IPS-18a (cell line): ENCODE results near the gene CAMSAP2.

Source experiments
- H3K27ac ChIP-seq: one replicate; pipeline ENCODE4 v1.5.1; 2013; ENCODE audit warnings: low read length
- H3K27me3 ChIP-seq: one replicate; pipeline ENCODE4 v1.6.1; 2013; ENCODE audit warnings: mild to moderate bottlenecking, low read length; ENCODE audit not compliant: control insufficient read depth, insufficient read depth
- H3K36me3 ChIP-seq: one replicate; pipeline ENCODE4 v1.6.1; 2013; ENCODE audit warnings: low read depth, low read length; ENCODE audit not compliant: control insufficient read depth
- H3K4me1 ChIP-seq: one replicate; pipeline ENCODE4 v1.6.1; 2013; ENCODE audit warnings: low read depth, low read length; ENCODE audit not compliant: control insufficient read depth
- H3K4me3 ChIP-seq: one replicate; pipeline ENCODE4 v1.5.1; 2013; ENCODE audit warnings: low read length
- H3K9ac ChIP-seq: one replicate; pipeline ENCODE4 v1.6.1; 2013; ENCODE audit warnings: mild to moderate bottlenecking, low read length, moderate library complexity
- H3K9me3 ChIP-seq: one replicate; pipeline ENCODE4 v1.6.1; 2013; ENCODE audit warnings: low read depth, low read length; ENCODE audit not compliant: control insufficient read depth

CAMSAP2 gene

DNA sequence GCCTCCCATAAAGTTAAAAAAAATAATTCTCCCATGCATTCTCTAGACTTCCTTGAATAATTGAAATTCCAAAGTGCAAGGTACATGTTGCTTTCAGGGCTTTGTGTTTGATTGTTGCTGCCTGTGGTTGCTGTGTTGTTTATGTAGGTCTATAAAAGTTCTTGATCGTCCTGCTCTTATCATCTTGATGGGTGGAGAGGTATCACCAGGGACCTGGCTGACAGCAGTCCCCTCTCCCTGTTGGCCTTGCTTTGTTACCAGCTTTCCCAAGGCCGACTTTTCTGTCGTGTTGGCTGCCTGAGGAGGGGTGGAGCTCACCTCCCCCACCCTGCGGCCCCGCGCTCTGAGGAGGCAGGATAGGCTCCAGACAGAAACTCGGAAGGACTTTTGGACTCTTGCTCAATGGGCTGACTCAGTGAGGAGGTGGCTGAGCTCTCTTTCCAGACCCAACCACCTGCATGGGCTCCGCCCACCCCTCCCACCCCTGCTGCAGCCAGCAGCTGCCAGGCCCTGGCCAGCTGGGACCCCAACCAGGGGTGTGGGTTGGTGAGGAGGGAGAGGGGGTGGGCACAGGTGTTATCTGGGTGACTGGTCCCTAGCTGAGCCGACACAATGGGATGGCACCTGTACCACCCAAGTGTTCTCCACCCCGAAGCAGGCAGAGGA is 158.0 kb downstream of the CAMSAP2 start:
- H3K27ac ChIP-seq: no peak overlapping the region
- no peaks in the 10 kb centered on the region for H3K9me3 ChIP-seq
- peaks cover 45% of the 10 kb centered on the region for H3K4me1 ChIP-seq
- no peaks in the 10 kb centered on the region for H3K27me3 ChIP-seq
- no peak overlapping the region for H3K9ac ChIP-seq
- peaks cover 33% of the 10 kb centered on the region for H3K36me3 ChIP-seq
- no peak overlapping the region for H3K4me3 ChIP-seq

- Histone ChIP-seq H3K4me1 (peaks cover 45% of the 10 kb centered on the region), H3K36me3 (peaks cover 38% of the 10 kb centered on the region), H3K9ac (no peak overlapping the region), H3K27ac (no peak overlapping the region), H3K27me3 (no peaks in the 10 kb centered on the region), H3K4me3 (no peak overlapping the region), H3K9me3 (no peaks in the 10 kb centered on the region)
Measured at GRCh38 chr1:200897259-200897658, 158.6 kb downstream of the CAMSAP2 start.

DNA sequence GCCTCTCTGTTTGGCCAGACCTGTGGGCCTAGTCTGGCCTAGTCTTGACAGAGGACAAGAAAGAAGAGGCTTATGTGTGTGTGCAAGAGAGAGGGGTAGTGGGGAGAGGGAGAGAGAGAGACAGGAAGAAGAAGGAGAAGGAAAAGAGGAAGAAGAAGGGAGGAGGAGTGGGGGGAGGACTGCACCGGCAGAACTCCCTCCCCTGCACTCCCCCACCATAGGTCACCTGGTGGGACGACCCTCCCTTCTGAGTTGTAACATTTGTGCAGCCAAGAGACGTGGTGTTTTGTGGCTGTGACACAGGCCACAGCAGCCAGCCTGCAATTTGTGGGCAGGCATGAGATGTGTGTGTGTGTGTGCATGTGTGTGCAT is 160.3 kb downstream of the CAMSAP2 start:
- Histone ChIP-seq H3K4me1 (peaks cover 30% of the 10 kb centered on the region), H3K4me3 (no peak overlapping the region), H3K9ac (no peak overlapping the region), H3K36me3 (peaks cover 45% of the 10 kb centered on the region), H3K27ac (no peak overlapping the region), H3K9me3 (no peaks in the 10 kb centered on the region), H3K27me3 (no peaks in the 10 kb centered on the region)

- H3K9ac ChIP-seq: no peak overlapping the region
- no peaks in the 10 kb centered on the region for H3K9me3 ChIP-seq
- H3K36me3 ChIP-seq: peaks cover 49% of the 10 kb centered on the region
- no peak overlapping the region for H3K27ac ChIP-seq
- H3K4me3 ChIP-seq: no peak overlapping the region
- H3K4me1 ChIP-seq: peaks cover 25% of the 10 kb centered on the region
- no peaks in the 10 kb centered on the region for H3K27me3 ChIP-seq
Measured at GRCh38 chr1:200899451-200899915, 160.8 kb downstream of the CAMSAP2 start.

DNA sequence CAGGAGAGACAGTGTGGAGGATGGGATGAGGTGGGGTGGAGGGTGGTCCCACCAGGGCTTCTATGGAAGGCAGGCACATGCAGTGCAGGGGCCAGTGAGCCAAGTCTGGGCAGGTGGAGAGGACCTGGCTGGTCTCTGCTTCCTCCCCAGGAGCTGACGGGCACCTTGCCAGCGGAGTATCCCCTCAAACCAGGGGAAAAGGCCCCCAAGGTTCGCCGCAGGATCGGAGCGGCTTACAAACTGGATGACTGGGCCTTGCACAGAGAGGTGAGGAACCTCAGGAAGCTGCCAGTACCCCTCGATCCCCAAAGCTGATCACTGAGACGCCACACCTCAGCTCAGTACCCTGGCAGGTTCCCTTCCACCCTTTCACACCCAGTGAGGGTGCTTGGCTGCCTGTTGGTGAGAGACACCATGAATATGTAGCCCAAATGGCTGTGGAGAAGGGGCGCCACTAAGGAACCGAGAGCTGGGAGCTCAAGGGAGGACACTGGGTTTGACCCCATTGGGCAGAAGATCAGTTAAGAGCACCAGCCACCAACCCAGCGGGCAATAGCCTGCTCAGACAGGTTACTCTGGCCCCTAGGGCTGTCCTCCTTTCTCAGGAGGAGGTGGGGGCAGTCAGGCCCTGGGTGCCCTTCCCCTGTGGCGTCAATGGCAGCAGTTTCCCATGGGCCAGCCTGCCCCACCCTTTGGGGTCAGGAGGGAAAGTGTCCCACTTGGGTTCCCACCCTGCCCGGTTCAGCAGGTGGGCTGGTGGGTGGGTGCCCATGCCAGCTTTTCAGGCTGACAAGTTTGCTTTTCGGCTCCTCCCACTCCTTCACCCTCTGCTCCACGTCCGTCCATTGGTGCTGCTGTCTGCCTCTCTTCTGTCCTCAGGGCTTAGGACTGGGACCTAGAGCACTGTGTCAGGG is 161.5 kb downstream of the CAMSAP2 start:
- no peaks in the 10 kb centered on the region for H3K9me3 ChIP-seq
- no peak overlapping the region for H3K27ac ChIP-seq
- H3K4me1 ChIP-seq: peaks cover 18% of the 10 kb centered on the region
- H3K36me3 ChIP-seq: peaks cover 49% of the 10 kb centered on the region
- no peaks in the 10 kb centered on the region for H3K27me3 ChIP-seq
- no peak overlapping the region for H3K9ac ChIP-seq
- no peak overlapping the region for H3K4me3 ChIP-seq

DNA sequence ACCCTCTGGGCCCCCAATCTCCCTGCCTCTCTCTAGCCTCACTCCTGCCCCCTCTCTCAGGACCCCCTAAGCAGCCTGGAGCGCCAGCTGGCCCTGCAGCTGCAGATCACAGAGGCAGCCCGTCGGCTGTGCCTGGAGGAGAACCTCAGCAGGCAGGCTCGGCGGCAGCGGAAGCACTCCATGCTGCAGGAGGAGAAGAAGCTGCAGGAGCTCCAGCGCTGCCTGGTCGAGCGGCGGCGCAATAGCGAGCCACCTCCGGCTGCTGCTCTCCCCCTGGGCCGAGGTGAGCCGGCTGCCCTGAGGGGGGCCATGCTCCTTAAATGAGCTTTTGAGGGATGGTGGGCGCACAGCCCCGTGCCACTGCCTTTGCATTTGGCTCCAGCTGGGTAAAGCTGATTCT is 162.2 kb downstream of the CAMSAP2 start:
- Histone ChIP-seq H3K4me1 (peaks cover 11% of the 10 kb centered on the region), H3K9ac (no peak overlapping the region), H3K4me3 (no peak overlapping the region), H3K27ac (no peak overlapping the region), H3K36me3 (peaks cover 54% of the 10 kb centered on the region), H3K27me3 (no peaks in the 10 kb centered on the region), H3K9me3 (no peaks in the 10 kb centered on the region)

GRCh38 chr1:200901350-200901749 is 162.7 kb downstream of the CAMSAP2 start:
- H3K27me3 ChIP-seq: no peaks in the 10 kb centered on the region
- H3K9me3 ChIP-seq: no peaks in the 10 kb centered on the region
- no peak overlapping the region for H3K9ac ChIP-seq
- no peak overlapping the region for H3K4me3 ChIP-seq
- peaks cover 10% of the 10 kb centered on the region for H3K4me1 ChIP-seq
- no peak overlapping the region for H3K27ac ChIP-seq
- peaks cover 54% of the 10 kb centered on the region for H3K36me3 ChIP-seq

- Histone ChIP-seq H3K27me3 (no peaks in the 10 kb centered on the region), H3K9ac (no peak overlapping the region), H3K27ac (no peak overlapping the region), H3K36me3 (peaks cover 60% of the 10 kb centered on the region), H3K9me3 (no peaks in the 10 kb centered on the region), H3K4me3 (no peak overlapping the region), H3K4me1 (peaks cover 5% of the 10 kb centered on the region)
Measured at GRCh38 chr1:200901796-200902444, 163.2 kb downstream of the CAMSAP2 start.

GRCh38 chr1:200903793-200904192 is 165.1 kb downstream of the CAMSAP2 start:
- Histone ChIP-seq H3K4me1 (no peaks in the 10 kb centered on the region), H3K4me3 (no peak overlapping the region), H3K9ac (no peak overlapping the region), H3K9me3 (no peaks in the 10 kb centered on the region), H3K27ac (no peak overlapping the region), H3K36me3 (peaks cover 67% of the 10 kb centered on the region), H3K27me3 (no peaks in the 10 kb centered on the region)

GRCh38 chr1:200904772-200905171 is 166.1 kb downstream of the CAMSAP2 start:
- Histone ChIP-seq H3K4me3 (no peak overlapping the region), H3K4me1 (no peaks in the 10 kb centered on the region), H3K9ac (no peak overlapping the region), H3K27me3 (no peaks in the 10 kb centered on the region), H3K36me3 (peaks cover 68% of the 10 kb centered on the region), H3K27ac (no peak overlapping the region), H3K9me3 (no peaks in the 10 kb centered on the region)

- H3K36me3 ChIP-seq: peaks cover 68% of the 10 kb centered on the region
- H3K27me3 ChIP-seq: no peaks in the 10 kb centered on the region
- no peak overlapping the region for H3K4me3 ChIP-seq
- no peaks in the 10 kb centered on the region for H3K9me3 ChIP-seq
- H3K9ac ChIP-seq: no peak overlapping the region
- H3K27ac ChIP-seq: no peak overlapping the region
- H3K4me1 ChIP-seq: no peaks in the 10 kb centered on the region
Measured at GRCh38 chr1:200905411-200906052, 166.8 kb downstream of the CAMSAP2 start.
